SK-N-DZ (cell line): ENCODE measurements around the gene ZNF668.
A peak's percentile ranks its signal among the peaks of the same experiment; 100 is the strongest.
"Not testable (repeated sequence)": the region's sequence is repeated elsewhere in the genome, so short reads cannot be mapped to it uniquely, and the experiment has no call there.

ENCODE experiments used
- DNase-seq: peaks from one replicate; pipeline ENCODE4 v3.0.0-alpha.2; 2015; ENCODE audit warnings: low spot score

The ZNF668 gene

DNA sequence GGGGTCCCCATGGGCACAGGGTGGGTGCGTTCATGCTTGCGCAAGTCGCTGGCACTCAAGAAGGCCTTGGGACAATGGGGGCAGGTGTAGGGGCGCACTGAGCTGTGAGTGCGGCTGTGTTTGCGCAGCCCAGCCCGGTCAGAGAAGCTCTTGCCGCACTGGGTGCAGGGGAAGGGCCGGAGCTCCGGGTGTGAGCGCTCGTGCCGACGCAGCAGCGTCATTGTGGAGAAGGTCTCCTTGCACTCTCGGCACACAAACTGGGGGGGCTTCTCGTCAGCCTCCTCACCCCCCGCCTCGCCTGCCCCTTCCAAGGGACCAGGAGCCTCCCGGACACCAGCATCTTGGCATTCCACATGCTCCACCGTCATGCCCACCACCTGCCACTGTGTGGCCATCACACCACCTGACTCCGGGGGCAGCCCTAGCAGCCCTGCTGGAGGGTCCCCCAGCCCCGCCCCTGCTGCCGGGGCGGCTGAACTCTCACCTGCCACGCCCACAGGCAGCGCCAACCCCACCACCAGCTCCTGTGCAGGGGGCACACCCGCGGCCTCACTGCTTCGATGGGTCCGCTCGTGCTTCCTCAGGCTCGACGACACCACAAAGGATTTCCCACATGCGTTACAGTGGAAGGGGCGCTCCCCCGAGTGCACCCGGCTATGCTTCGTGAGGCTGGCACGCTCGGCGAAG lies 12.8 kb downstream of the ZNF668 start:
- no peak for DNase-seq

GRCh38 chr16:31055613-31056012 lies 18.4 kb downstream of the ZNF668 start:
- no peak for DNase-seq

- DNase-seq: no peak
These were observed 21.9 kb downstream of the ZNF668 start for GRCh38 chr16:31052114-31052513.

DNA sequence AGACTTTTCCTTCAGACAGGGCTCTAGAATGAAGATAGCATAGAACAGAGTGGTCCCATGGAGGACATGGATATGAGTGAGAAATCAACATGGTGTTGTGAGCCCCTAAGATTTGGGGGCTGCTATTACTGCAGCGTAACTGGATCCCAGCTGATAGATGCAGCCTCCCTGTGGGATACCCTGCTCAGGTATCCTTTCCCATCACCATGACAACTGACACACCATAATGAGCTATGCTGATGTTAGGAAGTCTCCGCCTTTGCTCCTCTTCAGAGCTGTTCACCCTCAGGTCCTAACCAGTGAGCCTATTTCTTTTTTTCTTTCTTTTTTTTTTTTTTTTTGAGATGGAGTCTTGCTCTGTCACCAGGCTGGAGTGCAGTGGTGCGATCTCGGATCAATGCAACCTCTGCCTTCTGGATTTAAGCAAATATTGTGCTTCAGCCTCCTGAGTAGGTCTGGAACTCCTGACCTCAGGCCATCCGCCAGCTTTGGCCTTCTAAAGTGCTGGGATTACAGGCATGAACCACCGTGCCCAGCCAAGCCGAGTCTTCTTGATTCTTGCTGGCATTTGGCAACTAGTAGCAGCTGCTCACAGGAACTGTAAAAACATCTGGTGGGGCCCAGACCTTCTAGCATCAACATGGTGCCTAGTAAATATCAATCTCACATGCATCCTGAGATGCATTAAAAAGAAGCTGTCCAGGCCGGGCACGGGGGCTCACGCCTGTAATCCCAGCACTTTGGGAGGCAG lies 23.6 kb downstream of the ZNF668 start:
- no peak for DNase-seq

DNA sequence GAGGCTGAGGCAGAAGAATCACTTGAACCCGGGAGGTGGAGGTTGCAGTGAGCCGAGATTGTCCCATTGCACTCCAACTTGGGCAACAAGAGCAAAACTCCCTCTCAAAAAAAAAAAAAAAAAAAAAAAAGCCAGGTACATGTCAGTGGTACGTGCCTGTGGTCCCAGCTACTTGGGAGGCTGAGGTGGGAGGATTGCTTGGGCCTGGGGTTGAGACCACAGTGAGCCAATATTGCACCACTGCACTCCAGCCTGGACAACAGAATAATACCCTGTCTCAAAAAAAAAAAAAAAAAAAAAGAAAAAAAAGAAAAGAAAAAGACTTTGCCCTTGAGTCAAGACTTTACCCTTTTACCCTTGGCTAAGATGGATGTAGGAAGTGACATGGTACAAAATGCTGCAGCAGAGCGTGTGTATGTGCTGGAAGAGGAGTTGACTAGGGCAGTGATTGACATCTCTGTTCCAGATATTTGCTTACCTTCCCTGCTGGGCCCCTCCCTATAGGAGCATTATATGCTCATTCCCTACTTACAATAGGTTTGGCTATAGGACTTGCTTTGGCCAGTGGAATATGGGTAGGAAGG lies 30.1 kb downstream of the ZNF668 start:
- no peak for DNase-seq

DNA sequence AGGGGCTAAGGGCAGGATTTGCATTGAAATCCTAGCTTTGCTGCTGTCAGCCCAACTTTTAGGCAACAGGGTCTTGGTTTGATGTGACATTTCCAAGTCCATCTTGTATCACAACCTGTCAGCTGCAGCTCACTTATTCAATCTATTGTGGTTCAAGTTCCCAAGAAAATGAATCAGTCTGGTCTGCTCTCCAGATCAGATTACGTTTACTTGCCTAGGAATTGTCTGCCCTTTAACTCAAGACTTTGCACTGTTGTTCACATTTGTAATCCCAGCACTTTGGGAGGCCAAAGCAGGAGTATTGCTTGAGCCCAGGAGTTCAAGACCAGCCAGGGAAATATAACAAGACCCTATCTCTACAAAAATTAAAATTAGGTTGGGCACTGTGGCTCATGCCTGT lies 30.7 kb downstream of the ZNF668 start:
- DNase-seq: no peak

- DNase-seq: no peak
These were observed 31.2 kb downstream of the ZNF668 start for GRCh38 chr16:31042866-31043265.

GRCh38 chr16:31038993-31039392 lies 35.0 kb downstream of the ZNF668 start:
- no peak for DNase-seq

- no peak for DNase-seq
These were observed 37.3 kb downstream of the ZNF668 start for GRCh38 chr16:31036691-31037090.

GRCh38 chr16:31033709-31034492 lies 40.1 kb downstream of the ZNF668 start:
- peak; percentile 84 for DNase-seq

- DNase-seq: peak; percentile 95
These were observed 41.0 kb downstream of the ZNF668 start, which contains the start of gene STX4 for GRCh38 chr16:31032736-31033708. STX4 (plus strand) TSS chr16:31033558; CDS start chr16:31033806, 248 bp downstream.

GRCh38 chr16:31031276-31031675 lies 42.8 kb downstream of the ZNF668 start:
- DNase-seq: no peak

DNA sequence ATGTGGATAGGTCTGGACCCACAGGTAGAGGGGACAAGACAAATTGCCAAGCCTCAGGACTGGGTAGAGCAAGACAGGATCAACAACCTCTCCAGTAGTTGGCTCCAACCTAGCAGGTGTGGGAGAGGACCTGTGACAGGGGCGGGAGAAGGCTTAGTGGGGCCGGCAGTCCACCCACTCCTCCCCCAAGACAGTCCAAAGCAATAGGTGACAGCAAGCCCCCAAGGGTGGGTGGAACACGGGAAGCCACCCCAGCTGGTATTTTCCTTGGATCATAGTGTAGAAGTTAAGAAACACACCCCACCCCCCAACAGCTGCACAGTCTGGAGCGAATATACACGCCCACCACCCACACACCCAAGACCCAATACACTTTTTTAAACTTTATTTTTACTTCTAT lies 44.8 kb downstream of the ZNF668 start:
- no peak for DNase-seq

- DNase-seq: no peak
These were observed 48.7 kb downstream of the ZNF668 start for GRCh38 chr16:31025339-31025738.

- DNase-seq: no peak
These were observed 50.3 kb downstream of the ZNF668 start for GRCh38 chr16:31023627-31024226.

GRCh38 chr16:31023252-31023602 lies 50.8 kb downstream of the ZNF668 start:
- DNase-seq: no peak

DNA sequence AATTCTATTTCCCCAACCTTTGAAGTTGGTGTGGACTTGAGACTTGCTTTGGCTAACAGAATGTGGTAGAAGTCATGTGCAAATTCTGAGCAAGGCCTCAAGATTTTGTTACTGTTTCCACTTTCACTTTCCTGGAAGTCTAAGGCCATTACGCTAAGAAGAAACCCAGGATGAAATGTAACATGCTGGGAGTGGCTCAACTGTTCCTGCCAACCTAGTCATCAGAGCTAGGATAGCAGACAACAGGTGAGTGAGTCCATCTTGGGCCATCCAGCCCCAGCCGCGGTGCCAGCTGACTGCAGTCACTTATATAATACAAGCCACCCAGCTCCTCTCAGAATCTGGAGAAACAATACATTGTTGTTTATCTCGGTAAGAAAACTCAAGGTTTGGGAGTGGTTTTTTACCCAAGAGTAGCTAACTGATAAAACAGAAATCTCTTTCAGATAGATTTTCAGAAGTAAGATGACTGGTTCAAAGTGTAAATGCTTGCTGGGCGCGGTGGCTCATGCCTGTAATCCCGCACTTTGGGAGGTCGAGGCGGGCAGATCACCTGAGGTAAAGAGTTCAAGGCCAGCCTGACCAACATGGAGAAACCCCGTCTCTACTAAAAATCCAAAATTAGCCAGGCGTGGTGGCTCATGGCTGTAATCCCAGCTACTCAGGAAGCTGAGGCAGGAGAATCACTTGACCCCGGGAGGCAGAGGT lies 51.3 kb downstream of the ZNF668 start:
- no peak for DNase-seq

DNA sequence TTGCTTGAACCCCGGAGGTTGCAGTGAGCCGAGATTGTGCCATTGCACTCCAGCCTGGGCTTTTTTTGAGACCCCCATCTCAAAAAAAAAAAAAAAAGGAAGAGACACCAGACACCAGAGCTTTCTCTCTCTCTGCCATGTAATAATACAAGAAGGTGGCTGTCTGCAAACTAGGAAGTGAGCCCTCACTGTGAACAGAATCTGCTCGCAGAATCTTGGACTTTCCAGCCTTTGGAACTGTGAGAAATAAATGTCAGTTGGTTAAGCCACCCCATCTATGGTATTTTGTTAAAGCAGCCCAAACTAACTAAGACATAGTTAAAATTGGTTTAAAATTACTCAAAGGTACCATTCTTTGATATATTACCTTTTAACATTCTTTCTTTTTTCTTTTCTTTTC lies 53.5 kb downstream of the ZNF668 start:
- DNase-seq: no peak

- not testable (repeated sequence) for DNase-seq
These were observed 56.3 kb downstream of the ZNF668 start for GRCh38 chr16:31017756-31018155.

DNA sequence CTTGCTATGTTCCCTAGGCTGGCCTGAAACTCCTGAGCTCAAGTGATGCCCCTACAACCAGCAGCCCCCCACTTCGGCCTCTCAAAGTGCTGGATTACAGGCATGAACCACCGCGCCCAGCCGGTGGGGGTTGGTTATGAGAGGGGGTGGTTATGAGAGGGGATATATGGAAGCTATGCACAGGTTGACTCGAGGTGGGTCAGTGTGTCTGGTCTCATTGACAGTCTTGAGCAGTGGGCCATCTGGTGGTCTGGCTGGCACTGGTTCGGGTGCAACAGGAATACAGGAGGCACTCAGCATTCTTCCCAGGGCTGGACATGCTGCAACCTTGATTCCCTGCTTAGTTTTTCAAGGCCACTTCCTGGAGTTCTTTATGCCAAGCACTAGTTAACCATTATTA lies 58.0 kb downstream of the ZNF668 start:
- peak; percentile 34 for DNase-seq
